ENCODE measurements around the gene RPL23. TPM values are rescaled to one million over a fixed set of nuclear protein-coding genes. Genes with fewer than 3 reads are reported as not detected.
"Not testable (repeated sequence)": the region's sequence is repeated elsewhere in the genome, so short reads cannot be mapped to it uniquely, and the experiment has no call there.

RPL23 gene
- total RNA-seq, 4 donors from 2014 or later: 1,475 to 2,290 (median 1,639) TPM

- peak; percentile 62 to 85 for DNase-seq (ENCODE audit: low spot score in 2 of 2)
- 31 to 42% methylated on average over 31 of the region's 31 CpGs for WGBS, 2 donors
- intact Hi-C loops (cut with DNase I; ENCODE audit: low total_unique reads): no loop called here
- TF ChIP-seq, protein P1, sequence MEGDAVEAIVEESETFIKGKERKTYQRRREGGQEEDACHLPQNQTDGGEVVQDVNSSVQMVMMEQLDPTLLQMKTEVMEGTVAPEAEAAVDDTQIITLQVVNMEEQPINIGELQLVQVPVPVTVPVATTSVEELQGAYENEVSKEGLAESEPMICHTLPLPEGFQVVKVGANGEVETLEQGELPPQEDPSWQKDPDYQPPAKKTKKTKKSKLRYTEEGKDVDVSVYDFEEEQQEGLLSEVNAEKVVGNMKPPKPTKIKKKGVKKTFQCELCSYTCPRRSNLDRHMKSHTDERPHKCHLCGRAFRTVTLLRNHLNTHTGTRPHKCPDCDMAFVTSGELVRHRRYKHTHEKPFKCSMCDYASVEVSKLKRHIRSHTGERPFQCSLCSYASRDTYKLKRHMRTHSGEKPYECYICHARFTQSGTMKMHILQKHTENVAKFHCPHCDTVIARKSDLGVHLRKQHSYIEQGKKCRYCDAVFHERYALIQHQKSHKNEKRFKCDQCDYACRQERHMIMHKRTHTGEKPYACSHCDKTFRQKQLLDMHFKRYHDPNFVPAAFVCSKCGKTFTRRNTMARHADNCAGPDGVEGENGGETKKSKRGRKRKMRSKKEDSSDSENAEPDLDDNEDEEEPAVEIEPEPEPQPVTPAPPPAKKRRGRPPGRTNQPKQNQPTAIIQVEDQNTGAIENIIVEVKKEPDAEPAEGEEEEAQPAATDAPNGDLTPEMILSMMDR (IDR thresholded peaks at IDR 0.05): no peak
- no peak for TF ChIP-seq POLR2A (IDR thresholded peaks at IDR 0.05)
- H3K4me3 ChIP-seq (ENCODE audit: low read depth, poor library complexity, severe bottlenecking): no peak overlapping the region
Observed at GRCh38 chr17:38867179-38867967, 13.9 kb upstream of the RPL23 start.

- DNase-seq (ENCODE audit: low spot score in 2 of 2): no peak
- no peak overlapping the region for H3K4me3 ChIP-seq (ENCODE audit: low read depth, poor library complexity, severe bottlenecking)
- WGBS, 2 donors: 59 to 74% methylated on average over 11 of the region's 11 CpGs
- no peak for TF ChIP-seq POLR2A (IDR thresholded peaks at IDR 0.05)
- TF ChIP-seq, protein P1 (IDR thresholded peaks at IDR 0.05): no peak
- intact Hi-C loops (cut with DNase I; ENCODE audit: low total_unique reads): no loop called here
Observed at GRCh38 chr17:38864636-38865398, 11.3 kb upstream of the RPL23 start.

- no peak overlapping the region for H3K4me3 ChIP-seq (ENCODE audit: low read depth, poor library complexity, severe bottlenecking)
- 31 to 34% methylated on average over 8 of the region's 8 CpGs for WGBS, 2 donors
- DNase-seq (ENCODE audit: low spot score in 2 of 2): no peak
- intact Hi-C loops (cut with DNase I; ENCODE audit: low total_unique reads): no loop called here
- TF ChIP-seq, protein P1 (IDR thresholded peaks at IDR 0.05): no peak
- no peak for TF ChIP-seq POLR2A (IDR thresholded peaks at IDR 0.05)
Observed at GRCh38 chr17:38861399-38861843, 7.9 kb upstream of the RPL23 start.

GRCh38 chr17:38857271-38857670, 3.8 kb upstream of the RPL23 start:
- TF ChIP-seq, protein P1 (IDR thresholded peaks at IDR 0.05): no peak
- no peak for TF ChIP-seq POLR2A (IDR thresholded peaks at IDR 0.05)
- no peak for DNase-seq (ENCODE audit: low spot score in 2 of 2)
- intact Hi-C loops (cut with DNase I; ENCODE audit: low total_unique reads): no loop called here
- H3K4me3 ChIP-seq (ENCODE audit: low read depth, poor library complexity, severe bottlenecking): no peak overlapping the region
- WGBS, 2 donors: 54 to 63% methylated on average over 5 of the region's 5 CpGs

- 83 to 86% methylated on average over 28 of the region's 28 CpGs for WGBS, 2 donors
- H3K4me3 ChIP-seq (ENCODE audit: low read depth, poor library complexity, severe bottlenecking); DNase-seq (ENCODE audit: low spot score in 2 of 2); intact Hi-C loops (cut with DNase I; ENCODE audit: low total_unique reads): not testable (repeated sequence)
Observed at GRCh38 chr17:38855101-38855714, 1.7 kb upstream of the RPL23 start.

DNA sequence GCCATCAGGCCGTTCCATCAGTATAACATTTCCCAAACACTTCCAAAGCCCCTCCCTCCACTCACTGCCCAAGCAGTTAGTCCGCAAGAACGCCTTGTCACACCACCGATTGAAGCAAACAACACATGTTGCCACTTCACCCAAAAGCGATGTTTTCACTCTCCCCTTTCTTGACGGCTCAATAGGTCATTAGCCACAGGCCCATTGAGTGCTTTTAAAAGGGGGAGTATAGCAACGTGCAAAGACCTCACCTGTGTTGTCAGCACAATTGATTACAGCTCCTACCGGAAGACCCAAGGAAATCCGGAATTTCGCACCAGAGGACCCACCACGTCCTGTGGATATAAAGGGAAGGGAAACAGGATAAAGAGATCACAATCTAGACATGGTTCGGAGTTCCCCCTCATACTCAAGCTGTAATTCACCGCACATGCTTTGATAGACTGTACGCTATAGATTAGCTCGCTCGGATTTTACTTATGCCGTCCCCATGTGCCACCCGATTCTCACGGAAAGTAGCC, 690 bp downstream of the RPL23 start:
- no peak for DNase-seq (ENCODE audit: low spot score in 2 of 2)
- TF ChIP-seq, protein P1 (IDR thresholded peaks at IDR 0.05): no peak
- no peak for TF ChIP-seq POLR2A (IDR thresholded peaks at IDR 0.05)
- intact Hi-C loops (cut with DNase I; ENCODE audit: low total_unique reads): no loop called here
- peak overlapping the region; percentile 69 for H3K4me3 ChIP-seq (ENCODE audit: low read depth, poor library complexity, severe bottlenecking)
- 1 to 2% methylated on average over 19 of the region's 19 CpGs for WGBS, 2 donors
